Progenitor cell of endocrine pancreas (in vitro differentiated cells): ENCODE data around the gene KCNQ5. TPM values are rescaled to one million over a fixed set of nuclear protein-coding genes. Genes with fewer than 3 reads are reported as not detected.
"Not testable (repeated sequence)": the region's sequence is repeated elsewhere in the genome, so short reads cannot be mapped to it uniquely, and the experiment has no call there.

Source experiments
- DNase-seq: peaks from one replicate; pipeline ENCODE4 v3.0.0; 2021; ENCODE audit warnings: low spot score; ENCODE audit not compliant: unreplicated experiment
- H3K27ac Mint-ChIP-seq: 2 replicates; pipeline ENCODE4 v1.8.0; 2021; ENCODE audit warnings: mild to moderate bottlenecking, moderate library complexity, mixed read lengths
- H3K27me3 Mint-ChIP-seq: 2 replicates; pipeline ENCODE4 v1.8.0; 2021; ENCODE audit warnings: mixed read lengths
- H3K36me3 Mint-ChIP-seq: 2 replicates; pipeline ENCODE4 v1.8.0; 2022; ENCODE audit warnings: mixed read lengths; ENCODE audit not compliant: insufficient read depth
- H3K4me1 Mint-ChIP-seq: 2 replicates; pipeline ENCODE4 v1.8.0; 2021; ENCODE audit warnings: low read depth, mixed read lengths
- H3K4me3 Mint-ChIP-seq: 2 replicates; pipeline ENCODE4 v1.8.0; 2021; ENCODE audit warnings: low read depth, mild to moderate bottlenecking, moderate library complexity, mixed read lengths
- H3K9me3 Mint-ChIP-seq: 2 replicates; pipeline ENCODE4 v1.8.0; 2021; ENCODE audit warnings: low read depth, mixed read lengths
- total RNA-seq: library from RNA; stranded (reverse); gene quantifications from 2 replicates; pipeline ENCODE4 v1.2.1, GENCODE V29; 2021
- TF ChIP-seq, protein P1 (sequence below): fragments of 200-600 bp; sonication (generic); IDR thresholded peaks from one replicate; pipeline ENCODE4 v1.5.0; 2021; ENCODE audit warnings: antibody characterized with exemption, mild to moderate bottlenecking; ENCODE audit not compliant: unreplicated experiment

The KCNQ5 gene
- total RNA-seq, 1 donor from 2014 or later = 1.0 TPM

DNA sequence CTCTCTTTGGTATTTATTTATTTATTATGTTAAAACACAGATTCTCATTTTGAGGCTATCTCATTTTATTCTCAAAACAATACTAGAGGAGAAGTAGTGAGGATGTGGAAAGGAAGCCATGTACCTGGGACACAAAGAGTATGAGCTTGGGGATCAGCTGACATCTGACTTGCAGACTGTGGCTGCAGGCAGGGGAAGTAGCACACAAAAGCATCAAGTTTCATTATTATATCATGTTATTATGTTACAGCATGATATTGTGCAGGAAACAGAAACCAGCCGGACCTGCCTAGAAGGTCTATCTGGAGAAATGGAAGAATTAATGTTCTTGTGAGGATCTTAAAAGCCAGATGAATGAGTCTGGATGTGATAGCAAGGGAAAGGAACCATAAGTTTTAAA lies 355.2 kb downstream of the KCNQ5 start:
- Mint-ChIP-seq H3K4me3 (no peak overlapping the region), H3K27ac (no peak overlapping the region), H3K27me3 (no peaks in the 10 kb centered on the region), H3K36me3 (no peaks in the 10 kb centered on the region), H3K4me1 (no peaks in the 10 kb centered on the region), H3K9me3 (peaks cover 11% of the 10 kb centered on the region)
- no peak for DNase-seq
- TF ChIP-seq, protein P1, sequence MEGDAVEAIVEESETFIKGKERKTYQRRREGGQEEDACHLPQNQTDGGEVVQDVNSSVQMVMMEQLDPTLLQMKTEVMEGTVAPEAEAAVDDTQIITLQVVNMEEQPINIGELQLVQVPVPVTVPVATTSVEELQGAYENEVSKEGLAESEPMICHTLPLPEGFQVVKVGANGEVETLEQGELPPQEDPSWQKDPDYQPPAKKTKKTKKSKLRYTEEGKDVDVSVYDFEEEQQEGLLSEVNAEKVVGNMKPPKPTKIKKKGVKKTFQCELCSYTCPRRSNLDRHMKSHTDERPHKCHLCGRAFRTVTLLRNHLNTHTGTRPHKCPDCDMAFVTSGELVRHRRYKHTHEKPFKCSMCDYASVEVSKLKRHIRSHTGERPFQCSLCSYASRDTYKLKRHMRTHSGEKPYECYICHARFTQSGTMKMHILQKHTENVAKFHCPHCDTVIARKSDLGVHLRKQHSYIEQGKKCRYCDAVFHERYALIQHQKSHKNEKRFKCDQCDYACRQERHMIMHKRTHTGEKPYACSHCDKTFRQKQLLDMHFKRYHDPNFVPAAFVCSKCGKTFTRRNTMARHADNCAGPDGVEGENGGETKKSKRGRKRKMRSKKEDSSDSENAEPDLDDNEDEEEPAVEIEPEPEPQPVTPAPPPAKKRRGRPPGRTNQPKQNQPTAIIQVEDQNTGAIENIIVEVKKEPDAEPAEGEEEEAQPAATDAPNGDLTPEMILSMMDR = no peak

DNA sequence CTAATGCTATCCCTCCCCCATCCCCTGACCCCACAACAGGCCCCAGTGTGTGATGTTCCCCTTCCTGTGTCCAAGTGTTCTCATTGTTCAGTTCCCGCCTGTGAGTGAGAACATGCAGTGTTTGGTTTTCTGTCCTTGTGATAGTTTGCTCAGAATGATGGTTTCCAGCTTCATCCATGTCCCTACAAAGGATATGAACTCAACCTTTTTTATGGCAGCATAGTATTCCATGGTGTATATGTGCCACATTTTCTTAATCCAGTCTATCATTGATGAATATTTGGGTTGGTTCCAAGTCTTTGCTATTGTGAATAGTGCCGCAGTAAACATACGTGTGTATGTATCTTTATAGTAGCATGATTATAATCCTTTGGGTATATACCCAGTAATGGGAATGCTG lies 356.9 kb downstream of the KCNQ5 start:
- not testable (repeated sequence) for H3K36me3 Mint-ChIP-seq, H3K27ac Mint-ChIP-seq, H3K4me3 Mint-ChIP-seq, H3K4me1 Mint-ChIP-seq, H3K27me3 Mint-ChIP-seq, DNase-seq
- H3K9me3 Mint-ChIP-seq = peaks cover 18% of the 10 kb centered on the region

DNA sequence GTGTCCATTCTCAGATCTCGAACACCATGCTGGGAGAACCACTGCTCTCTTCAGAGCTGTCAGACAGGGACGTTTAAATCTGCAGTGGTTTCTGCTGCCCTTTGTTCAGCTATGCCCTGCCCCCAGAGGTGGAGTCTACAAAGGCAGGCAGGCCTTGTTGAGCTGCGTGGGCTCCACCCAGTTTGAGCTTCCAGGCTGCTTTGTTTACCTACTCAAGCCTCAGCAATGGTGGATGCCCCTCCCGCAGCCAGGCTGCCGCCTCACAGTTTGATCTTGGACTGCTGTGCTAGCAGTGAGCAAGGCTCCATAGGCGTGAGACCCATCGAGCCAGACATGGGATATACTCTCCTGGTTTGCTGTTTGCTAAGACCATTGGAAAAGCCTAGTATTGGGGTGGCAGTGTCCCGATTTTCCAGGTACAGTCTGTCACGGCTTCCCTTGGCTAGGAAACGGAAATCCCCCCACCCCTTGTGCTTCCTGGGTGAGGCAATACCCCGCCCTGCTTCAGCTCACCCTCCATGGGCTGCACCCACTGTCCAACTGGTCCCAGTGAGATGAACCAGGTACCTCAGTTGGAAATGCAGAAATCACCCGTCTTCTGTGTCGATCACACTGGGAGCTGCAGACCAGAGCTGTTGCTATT lies 362.4 kb downstream of the KCNQ5 start:
- H3K27me3 Mint-ChIP-seq, DNase-seq, H3K27ac Mint-ChIP-seq, H3K4me1 Mint-ChIP-seq, H3K4me3 Mint-ChIP-seq, H3K36me3 Mint-ChIP-seq: not testable (repeated sequence)
- peaks cover 30% of the 10 kb centered on the region for H3K9me3 Mint-ChIP-seq

DNA sequence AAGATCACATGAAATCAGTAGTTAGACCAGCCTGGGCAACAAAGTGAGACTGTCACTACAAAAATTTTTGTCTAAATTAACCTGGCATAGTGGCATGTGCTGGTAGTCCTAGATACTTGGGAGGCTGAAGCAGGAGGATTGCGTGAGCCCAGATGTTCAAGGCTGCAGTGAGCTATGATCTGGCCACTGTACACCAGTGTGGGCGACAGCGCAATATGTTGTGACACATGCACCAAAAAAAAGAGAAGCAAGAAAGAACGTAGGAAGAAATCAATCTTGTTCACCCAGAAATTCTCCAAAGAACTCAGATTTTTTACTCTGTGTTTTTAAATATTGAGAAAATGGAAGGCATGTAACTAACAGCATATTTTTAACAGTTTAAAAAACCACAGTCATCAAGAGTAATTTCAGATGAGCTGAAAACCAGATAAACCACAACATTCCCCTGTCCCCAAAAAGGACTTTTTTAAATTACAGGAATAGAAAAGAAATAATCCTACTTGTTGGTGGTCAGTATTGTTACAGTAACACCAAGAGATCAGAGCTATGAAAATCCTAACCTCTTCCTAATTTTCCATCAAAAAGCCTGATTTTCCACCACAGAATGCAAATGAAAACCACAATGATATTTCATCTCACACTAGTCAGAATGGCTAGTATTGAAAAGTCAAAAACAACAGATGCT lies 363.3 kb downstream of the KCNQ5 start:
- TF ChIP-seq, protein P1 = no peak
- Mint-ChIP-seq H3K27ac (no peak overlapping the region), H3K27me3 (no peaks in the 10 kb centered on the region), H3K9me3 (peaks cover 29% of the 10 kb centered on the region), H3K4me1 (no peaks in the 10 kb centered on the region), H3K36me3 (peaks cover 1% of the 10 kb centered on the region), H3K4me3 (no peak overlapping the region)
- no peak for DNase-seq

DNA sequence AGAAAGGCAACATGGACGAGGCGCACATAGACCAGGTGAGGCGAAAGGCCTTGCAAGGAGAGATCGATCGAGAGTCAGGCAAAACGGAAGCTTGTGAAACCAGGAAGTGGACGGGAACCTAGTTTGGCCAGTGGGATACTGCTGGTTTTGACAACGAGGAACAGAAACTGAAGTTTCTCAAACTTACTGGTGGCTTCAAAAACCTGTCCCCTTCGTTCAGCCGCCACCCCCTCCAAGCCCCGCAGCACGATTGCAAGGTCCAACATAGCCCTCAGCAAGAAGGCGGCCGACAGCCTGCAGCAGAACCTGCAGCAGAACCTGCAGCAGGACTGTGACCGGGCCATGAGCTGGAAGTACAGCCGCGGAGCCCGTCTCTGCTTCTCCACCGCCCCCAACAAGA lies 365.4 kb downstream of the KCNQ5 start:
- no peaks in the 10 kb centered on the region for H3K27me3 Mint-ChIP-seq
- TF ChIP-seq, protein P1 = no peak
- peaks cover 19% of the 10 kb centered on the region for H3K9me3 Mint-ChIP-seq
- no peaks in the 10 kb centered on the region for H3K4me1 Mint-ChIP-seq
- H3K4me3 Mint-ChIP-seq = no peak overlapping the region
- H3K36me3 Mint-ChIP-seq = peaks cover 1% of the 10 kb centered on the region
- no peak for DNase-seq
- H3K27ac Mint-ChIP-seq = no peak overlapping the region

DNA sequence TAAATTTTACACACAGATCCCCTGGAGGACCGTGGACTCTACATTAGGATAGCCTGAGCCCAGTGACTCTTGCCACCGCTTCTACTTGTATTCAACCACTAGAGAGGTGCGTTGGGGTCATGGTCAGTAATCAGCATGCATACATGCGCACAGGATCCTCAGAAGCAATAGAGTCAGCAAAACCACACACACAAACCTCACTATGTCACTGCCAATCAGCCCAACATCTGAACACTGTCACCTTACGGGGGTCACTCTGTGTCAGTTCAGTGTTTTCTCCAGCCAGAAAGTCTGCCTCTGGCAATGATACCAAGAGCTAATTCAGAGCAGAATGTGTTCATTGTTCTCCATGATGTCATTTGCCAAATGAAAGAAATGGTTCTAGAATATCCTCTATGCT lies 378.1 kb downstream of the KCNQ5 start:
- Mint-ChIP-seq H3K4me1 (no peaks in the 10 kb centered on the region), H3K36me3 (no peaks in the 10 kb centered on the region), H3K27me3 (peaks cover 5% of the 10 kb centered on the region), H3K27ac (no peak overlapping the region), H3K9me3 (no peaks in the 10 kb centered on the region), H3K4me3 (no peak overlapping the region)
- TF ChIP-seq, protein P1 = no peak
- no peak for DNase-seq
